Left renal pelvis (tissue), 4 donors: Measurements from ENCODE around the gene OSBPL8. TPM values are rescaled to one million over a fixed set of nuclear protein-coding genes. Genes with fewer than 3 reads are reported as not detected.
A peak's percentile ranks its signal among the peaks of the same experiment; 100 is the strongest.
"Not testable (repeated sequence)": the region's sequence is repeated elsewhere in the genome, so short reads cannot be mapped to it uniquely, and the experiment has no call there.

Source experiments
- DNase-seq, 4 donors: peaks; one replicate each; pipeline ENCODE4 v3.0.0-alpha.2; 2013; ENCODE audit warnings: low read depth in 4 of 4, low spot score in 3 of 4
- polyA plus RNA-seq, 4 donors: library from polyadenylated mRNA; unstranded; fragments of 120-200 nt; gene quantifications; one replicate each; pipeline ENCODE4 v1.2.1, GENCODE V29; 2013; ENCODE audit not compliant: insufficient read length in 4 of 4

Gene OSBPL8
- polyA plus RNA-seq, 4 donors = 50.8 to 80.5 (median 69.5) TPM

DNA sequence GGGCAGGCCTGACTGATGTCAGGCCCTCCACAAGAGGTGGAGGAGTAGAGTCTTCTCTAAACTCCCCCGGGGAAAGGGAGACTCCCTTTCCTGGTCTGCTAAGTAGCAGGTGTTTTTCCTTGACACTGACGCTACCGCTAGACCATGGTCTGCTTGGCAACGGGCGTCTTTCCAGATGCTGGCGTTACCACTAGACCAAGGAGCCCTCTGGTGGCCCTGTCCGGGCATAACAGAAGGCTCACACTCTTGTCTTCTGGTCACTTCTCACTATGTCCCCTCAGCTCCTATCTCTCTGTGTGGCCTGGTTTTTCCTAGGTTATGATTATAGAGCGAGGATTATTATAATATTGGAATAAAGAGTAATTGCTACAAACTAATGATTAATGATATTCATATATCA lies 86.7 kb downstream of the OSBPL8 start:
- not testable (repeated sequence) for DNase-seq

DNA sequence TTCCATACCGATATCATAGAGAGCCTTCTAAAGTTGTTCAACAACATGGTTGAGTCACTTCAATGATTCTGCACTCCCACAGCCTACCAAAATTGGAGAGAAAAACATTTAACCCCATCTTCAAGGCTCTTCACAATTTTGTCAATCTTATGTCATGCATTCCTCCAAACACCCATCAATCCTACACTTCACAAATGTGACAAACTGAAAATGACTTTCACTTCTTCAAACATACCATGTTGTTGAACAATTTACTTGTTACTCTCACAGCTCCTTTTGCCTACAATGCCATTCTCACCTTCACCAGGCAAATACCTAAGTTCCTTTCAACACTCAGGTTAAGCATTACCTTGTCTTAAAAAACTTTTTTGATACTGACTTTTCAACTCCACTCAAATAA lies 88.0 kb downstream of the OSBPL8 start:
- DNase-seq = no peak

DNA sequence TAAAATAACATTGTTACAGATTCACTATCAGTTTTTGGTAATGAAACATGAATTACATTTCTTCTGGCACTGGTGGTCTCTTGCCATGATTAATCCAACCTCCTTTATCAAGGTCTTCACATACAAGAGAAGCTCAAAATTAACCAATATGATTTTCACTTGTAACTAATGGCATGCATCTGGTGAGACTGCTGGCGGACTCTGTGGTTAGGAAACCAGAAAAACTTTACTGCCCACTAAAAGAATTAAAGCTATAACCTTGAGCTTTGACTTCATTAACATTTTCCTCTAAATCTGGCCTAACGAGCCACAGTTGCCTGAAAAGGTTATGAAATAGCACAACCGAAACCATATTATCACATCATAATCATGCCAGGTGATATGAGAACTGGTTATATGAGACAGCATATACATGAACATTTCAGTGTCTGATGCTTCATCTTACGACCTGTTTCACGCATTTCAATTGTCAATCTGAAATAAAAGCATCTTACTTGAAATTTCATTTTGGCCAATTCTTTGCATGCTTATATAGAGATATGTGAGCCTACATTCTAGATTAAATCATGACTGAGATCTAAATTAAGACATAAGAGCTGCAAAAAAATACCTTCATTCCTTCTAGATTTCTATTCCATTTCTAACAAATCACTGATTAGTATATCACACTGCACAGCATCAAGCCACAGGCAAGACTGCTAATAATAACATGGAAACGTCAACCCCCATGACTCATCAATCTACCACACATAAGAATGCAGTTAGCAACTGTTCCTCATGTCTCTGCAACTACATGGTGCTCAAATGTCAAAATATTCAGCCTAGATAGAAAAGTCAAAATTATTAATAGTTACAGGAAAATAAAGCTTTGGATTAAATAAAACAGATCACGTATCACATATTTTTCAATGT lies 89.3 kb downstream of the OSBPL8 start:
- DNase-seq = no peak

DNA sequence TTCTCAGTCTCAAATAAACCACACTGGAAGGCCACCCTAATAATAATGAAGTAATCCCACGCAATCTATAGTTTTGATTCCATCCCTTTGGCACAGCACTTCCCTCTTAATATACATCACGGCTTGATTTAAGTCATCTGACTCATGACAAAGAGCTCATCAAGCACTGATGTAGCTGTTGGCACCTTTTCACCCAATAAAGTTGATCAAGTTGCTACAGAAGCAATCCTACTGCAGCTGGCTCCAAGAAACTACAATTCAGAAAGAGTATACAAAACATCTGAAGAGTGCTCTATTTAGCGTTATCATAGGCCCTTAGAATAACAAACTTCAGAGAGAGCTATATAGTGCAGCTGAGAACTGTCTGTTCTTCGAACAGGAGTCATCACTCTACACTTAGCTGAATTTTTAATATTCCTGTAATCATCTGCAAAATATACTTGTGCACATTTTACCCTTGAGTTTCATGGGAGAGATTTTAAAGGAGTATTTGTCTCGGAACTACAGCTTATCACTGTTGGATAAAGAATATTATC lies 94.9 kb downstream of the OSBPL8 start:
- no peak for DNase-seq

DNA sequence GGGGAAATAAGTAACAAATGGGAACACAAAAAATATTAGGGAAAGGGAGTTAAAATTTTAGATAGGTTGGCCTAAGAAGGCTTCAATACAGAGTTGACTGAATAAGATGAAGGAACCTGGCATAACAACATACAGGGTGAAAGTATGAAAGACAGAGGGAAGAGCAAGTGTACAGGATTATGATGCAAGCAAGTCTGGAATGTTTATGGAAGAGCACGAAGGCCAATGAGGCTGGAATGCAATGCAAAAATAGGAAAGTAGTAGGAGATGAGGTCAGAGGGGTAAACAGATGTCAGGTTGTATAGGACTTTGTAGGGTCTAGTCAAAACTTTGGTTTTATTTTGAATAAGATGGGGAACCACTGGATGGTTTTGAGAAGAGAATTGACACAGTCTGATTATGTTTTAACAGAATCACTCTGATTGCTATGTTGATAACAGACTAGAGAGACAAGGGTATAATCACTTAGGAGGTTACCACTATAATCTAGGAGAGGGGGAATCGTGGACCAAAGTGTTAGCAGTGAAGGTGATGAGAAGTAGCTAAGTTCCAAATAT lies 96.8 kb downstream of the OSBPL8 start:
- no peak for DNase-seq

DNA sequence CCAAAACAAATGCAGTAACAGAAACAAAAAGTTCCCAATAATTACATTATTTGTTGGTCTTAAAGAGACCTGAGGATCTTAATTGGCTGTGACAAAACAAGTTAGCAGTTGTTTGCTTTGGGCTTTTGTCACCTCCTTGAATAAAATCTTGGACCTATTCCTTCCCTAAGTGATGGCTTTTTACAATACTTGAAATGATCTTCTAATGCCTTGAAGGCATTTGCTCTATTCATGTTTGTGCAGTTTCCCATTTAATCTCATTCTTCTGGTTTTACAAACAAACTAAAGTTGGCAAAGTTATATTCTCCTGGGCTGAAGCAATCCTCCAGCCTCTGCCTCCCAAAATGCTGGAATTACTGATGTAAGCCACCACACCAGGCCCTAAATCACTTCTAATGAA lies 98.8 kb downstream of the OSBPL8 start:
- DNase-seq = no peak

DNA sequence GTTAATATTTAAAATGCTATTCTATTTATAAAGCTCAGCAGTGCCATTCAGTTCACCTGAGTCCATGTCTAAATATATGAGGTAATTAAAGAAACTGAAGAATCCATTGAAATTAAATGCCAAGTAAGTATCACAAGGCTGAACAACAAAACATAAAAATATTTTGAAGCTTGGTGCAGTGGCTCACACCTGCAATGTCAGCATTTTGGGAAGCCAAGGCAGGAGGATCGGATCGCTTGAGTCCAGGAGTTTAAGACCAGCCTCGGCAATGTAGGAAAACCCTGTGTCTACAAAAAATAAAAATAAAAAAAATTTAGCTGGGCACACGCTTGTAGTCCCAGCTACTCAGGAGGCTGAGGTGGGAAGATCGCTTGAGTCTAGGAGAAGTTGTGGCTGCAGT lies 101.8 kb downstream of the OSBPL8 start:
- DNase-seq = no peak

DNA sequence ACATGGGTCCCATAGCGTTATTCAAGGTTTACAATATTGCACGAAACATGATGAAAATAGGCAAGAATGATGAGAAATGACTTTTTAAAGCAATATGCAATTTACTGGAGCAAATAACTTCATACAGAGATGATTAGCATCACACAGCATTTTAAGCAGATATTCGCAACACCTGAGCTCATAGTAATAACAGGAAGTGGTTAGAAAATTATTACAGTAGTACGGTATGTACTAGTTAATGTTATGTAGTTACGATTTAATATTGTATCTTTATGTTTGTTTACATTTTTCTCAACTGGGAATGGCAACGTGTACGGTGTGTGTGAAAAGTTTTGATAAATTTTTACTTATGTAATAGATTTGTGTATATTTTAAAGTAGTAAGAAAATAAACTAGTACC lies 102.6 kb downstream of the OSBPL8 start:
- DNase-seq = no peak

DNA sequence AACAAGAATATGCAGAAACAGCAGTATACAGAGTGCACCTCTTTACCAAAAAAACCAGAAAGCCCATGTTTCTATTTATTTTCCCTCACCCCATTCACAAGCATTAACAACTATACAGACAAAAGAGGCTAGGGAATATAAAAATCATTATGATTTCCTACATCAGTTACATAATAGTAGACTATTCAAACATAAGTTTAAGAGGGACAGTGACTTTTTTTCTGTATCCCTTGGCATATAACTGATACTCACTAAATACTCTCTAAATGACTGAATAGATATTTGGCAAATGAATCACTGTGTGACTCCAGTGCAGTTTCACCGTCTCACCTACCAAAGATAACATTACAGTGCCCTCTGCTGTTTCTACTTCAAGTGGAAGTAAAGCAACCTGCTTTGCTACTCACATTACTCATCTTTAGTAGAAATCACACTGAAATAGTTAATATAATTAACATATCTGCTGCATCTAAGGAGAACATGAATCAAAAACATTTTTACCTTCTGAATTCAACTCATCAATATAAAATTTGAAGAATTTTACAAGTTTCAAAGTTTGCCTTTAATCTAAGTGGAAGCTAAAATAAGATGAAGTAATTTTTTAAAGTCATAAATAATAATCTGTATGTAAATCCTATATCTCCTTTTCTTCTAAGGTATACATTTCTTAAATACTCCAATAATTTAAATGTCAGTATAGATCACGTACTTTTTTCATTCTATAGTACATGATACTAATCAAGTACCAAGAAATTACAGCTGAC lies 103.8 kb downstream of the OSBPL8 start:
- DNase-seq = peak; percentile 6 to 25 (median 14)

DNA sequence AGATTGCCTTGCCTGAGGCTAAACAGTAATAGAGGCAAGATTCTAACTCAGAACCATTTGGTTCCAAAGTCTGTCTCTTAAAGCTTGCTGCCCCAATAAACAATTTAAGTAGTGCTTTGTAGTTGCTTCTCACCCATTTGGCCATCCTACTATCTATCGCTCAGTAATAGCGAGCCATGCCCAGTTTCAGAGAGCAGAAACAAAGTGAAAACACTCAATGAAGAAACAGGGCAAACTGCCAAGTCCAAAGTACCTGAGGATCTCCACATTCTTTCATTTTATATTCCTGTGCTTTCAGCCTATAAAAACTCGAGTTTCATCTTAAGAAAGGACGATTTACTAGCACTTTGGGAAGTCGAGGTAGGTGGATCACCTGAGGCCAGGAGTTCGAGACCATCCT lies 108.0 kb downstream of the OSBPL8 start:
- DNase-seq = no peak

DNA sequence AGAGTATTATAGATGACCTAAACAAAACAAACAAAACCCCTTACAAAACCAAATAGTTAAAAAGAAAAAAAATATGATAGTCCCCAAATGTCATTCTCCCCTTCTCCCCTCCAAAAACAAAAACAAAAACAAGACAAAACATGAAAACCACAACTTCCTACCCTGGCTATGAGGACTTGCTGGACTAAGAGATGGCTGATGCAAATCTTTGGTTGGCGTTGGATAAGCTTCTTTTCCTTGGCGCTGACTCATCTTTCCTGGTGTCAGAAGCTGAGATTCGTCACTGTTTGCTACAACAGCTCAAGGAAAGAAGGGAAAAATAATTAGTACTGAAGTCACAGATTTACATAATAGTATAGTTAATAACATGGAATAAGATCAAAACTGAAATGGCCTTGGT lies 108.9 kb downstream of the OSBPL8 start:
- DNase-seq = no peak

DNA sequence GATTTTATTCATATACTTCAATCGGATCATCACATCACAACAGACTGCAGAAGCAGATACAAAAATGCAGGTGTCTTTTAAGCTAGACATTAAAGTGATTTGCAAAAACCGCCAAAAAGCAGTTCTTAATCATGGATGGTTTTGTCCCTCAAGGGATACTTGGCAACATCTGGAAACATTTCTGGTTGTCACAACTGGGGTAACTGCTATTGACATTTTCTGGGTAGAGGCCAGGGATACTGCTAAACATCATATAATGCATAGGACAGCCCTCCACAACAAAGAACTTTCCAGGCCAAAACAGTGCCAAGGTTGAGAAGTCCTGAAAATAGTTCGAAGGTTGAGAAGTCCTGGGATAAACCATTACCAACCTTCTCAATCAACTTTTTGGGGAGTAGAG lies 109.6 kb downstream of the OSBPL8 start:
- no peak for DNase-seq

DNA sequence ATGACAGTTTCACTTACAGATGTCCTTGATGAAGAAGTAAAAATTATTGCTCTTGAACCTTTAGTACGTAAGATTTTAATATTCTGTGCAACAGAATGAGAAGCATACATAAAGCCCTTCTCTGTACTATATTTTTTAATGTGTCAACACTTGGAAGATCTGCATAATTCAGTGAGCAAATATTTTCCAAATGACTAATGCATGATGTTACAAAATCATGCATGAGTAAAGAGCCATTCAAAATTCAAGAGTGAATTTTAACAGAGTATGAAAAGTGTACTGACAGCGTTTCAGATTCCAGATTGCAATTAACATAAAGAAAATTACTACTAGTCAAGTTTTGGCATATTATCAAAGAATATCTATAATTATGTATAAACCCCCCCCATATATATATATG lies 110.0 kb downstream of the OSBPL8 start:
- no peak for DNase-seq

DNA sequence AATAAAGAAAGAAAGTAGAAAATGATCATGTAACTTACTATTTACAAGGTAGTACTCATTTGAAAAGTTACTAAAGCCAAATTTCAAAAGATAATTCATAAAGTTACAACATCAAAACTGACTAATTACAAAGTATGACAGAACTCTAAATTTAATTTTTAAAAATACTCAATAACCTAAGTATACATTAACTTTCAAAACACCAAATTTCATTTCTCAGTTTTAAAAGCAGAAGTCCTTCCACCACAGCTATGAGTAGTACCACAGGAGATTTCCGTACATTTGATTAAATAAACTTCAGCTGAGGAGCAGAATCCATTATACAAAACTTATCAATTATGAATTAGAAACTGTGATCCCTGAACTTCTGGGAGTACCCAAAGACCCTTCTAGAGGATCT lies 110.6 kb downstream of the OSBPL8 start:
- no peak for DNase-seq

DNA sequence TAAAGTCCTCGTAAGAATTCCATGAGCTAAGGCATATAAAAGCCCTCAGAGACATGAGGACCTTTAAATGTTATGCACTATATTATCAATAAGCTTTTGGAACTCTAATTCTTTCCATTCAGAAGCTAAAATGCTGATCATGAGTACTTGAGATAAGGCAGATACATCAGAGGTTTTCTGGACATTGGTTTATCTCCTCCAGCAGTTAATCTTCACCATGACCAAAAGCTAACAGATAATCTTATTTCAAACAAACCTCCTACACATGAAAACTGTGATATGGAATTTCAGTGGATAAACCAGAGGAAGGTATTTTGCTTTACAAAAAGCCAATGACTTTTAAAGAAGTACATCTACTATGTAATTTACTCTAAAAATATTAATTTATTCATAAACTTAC lies 113.5 kb downstream of the OSBPL8 start:
- DNase-seq = no peak

DNA sequence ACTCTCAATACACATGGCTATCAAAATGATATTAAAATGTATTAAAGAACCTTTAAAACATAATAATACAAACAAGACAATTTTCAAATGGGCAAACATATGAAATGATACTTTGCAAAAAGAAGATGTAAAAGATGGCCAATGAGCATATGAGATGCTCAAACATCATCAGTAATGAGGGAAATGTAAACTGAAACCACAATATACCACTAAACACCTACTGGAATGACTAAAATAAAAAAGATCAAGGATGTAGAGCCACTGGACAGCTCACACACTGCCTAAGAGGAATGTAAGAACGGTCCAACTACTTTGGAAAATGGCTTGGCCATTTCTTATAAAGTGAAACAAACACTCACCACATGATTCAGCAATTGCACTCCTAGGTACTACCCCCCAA lies 114.1 kb downstream of the OSBPL8 start:
- DNase-seq = no peak

DNA sequence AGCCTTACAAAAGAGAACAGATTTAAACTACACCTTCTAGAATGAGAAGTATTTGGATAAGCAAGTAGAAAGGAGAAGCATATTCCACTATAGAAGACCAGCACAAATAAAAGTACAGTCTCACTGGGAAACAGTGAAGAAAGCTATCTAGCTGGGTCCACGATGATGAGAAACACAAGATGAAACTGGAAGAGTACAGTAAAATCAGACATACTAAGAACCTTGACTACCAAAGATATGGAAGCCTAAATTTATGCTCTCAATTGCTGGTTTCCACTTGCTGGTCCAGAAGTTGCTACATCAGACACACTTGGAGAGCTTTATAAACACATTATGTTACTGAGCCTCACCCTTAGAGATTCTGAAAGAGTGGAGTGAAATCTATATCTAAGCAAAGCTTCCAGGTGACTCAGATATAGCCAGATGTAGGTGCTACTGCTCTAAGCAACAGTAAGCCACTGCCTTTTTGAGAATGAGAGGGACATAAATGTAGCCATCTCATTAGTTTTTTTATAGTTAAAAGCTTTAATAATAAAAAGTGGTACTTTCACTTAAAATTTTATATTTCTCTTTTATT lies 115.1 kb downstream of the OSBPL8 start:
- DNase-seq = no peak

DNA sequence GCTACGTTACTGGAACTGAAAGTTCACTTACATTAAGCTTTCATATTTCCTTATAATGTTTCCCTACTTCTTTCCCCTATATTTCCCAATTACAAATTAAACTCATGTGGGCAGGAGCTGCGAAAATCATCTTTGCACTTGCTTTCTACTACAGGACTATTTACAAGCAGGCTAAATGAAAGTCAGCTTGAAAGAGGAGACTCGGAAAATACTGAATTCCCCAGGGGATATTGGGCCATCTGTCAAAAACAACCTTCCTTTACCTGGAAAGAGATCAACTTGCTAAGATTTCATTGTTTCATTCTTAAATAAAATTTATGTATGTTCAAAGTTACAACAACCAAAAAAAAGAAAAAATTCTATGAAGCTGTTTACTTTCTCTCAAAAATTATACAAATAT lies 118.6 kb downstream of the OSBPL8 start:
- DNase-seq = no peak

DNA sequence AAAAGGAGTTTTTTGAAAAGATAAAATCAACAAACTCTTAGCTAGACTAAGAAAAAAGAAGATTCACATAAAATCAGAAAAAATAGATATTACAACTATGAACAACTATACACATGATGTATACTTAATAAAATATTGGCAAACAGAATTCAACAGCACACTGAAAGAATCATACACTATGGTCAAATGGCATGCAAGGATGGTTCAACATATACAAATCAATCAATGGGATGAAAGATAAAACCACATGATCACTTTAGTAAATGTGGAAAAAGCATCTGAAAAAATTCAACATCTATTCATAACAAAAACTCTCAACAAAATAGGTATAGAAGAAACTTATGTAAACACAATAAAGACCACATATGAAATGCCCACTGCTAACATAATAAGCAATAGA lies 126.8 kb downstream of the OSBPL8 start:
- no peak for DNase-seq

DNA sequence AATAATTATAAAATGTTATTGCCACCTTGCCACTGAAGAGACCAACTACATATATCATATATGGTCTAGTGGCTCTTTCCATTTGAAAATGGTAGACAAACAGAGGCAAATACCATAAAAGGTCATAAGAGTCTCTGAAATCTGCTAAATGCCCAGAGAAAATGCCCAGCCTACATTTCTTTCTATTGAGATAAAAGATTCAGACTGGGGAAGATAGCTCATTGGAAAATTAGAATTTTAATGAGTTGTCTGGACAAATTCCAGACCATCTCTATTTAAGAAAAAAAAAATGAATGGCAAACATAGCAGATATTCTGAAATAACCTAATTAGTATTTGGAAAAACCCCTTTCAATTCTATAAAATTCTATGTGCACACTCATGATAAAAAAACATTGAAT lies 131.5 kb downstream of the OSBPL8 start:
- DNase-seq = no peak

DNA sequence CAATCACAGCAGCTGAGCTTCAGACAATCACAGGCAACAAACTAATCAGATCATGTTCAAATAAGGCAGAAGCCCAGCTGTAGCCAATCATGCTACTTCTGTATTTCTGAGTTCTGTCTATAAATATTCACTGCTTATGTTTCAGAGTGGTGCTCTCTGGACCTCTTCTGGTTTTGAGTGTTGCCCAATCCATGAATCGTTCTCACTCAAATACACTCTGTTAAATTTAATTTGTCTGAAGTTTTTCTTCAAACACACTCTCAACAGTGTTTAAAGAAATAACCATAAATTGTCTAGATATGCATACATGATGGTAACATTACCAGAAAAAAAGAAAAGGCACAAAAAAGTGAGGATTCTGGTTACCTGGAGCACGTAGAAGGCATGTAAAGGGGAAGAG lies 133.4 kb downstream of the OSBPL8 start:
- DNase-seq = no peak
